ENCODE data around the gene PARM1.

The PARM1 gene

DNA sequence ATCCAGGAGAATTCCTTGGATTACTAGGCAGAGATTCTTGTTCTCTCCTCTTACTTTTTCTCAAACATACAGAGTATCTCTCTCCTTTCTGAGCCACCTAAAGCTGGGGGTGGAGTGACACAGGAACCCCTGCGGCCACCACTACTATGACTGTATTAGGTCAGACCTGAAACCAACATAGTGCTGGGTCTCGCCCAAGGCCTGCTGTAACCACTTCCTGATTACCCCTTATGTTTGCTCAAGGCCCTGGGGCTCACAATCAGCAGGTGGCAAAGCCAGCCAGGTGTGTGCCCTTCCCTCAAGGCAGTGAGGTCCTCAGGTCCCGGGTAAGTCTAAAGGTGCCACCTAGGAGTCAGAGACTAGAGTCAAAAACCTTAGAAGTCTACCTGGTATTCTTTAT is 166.4 kb downstream of the PARM1 start:
- no peak for FAIRE-seq

All from endometrium (tissue), 2 donors.